Smooth muscle cell (in vitro differentiated cells): ENCODE data around the gene CTPS2. TPM values are rescaled to one million over a fixed set of nuclear protein-coding genes. Genes with fewer than 3 reads are reported as not detected.
A peak's percentile ranks its signal among the peaks of the same experiment; 100 is the strongest.
"Not testable (repeated sequence)": the region's sequence is repeated elsewhere in the genome, so short reads cannot be mapped to it uniquely, and the experiment has no call there.

Source experiments
- DNase-seq: peaks from one replicate; lab custom pipeline; 2025; ENCODE audit not compliant: unreplicated experiment; lab: John Stamatoyannopoulos, UW
- H2AFZ ChIP-seq: fragments of 200-600 bp; sonication (generic); 2 replicates; pipeline ENCODE4 v1.6.0; 2016; ENCODE audit warnings: antibody characterized with exemption, low read depth, mild to moderate bottlenecking
- H3F3A ChIP-seq: fragments of 200-600 bp; sonication (generic); 2 replicates; pipeline ENCODE4 v1.6.0; 2017; ENCODE audit warnings: antibody characterized with exemption, low read depth
- H3K27ac ChIP-seq: fragments of 200-600 bp; sonication (generic); 2 replicates; pipeline ENCODE4 v1.5.1; 2016; ENCODE audit warnings: low read depth, mild to moderate bottlenecking
- H3K27me3 ChIP-seq: fragments of 200-600 bp; sonication (generic); 2 replicates; pipeline ENCODE4 v1.6.1; 2016; ENCODE audit warnings: low read depth, mild to moderate bottlenecking
- H3K36me3 ChIP-seq: fragments of 200-600 bp; sonication (generic); 2 replicates; pipeline ENCODE4 v1.5.1; 2016; ENCODE audit warnings: low read depth
- H3K4me1 ChIP-seq: fragments of 200-600 bp; sonication (generic); 2 replicates; pipeline ENCODE4 v1.5.1; 2016; ENCODE audit warnings: low read depth
- H3K4me2 ChIP-seq: fragments of 200-600 bp; sonication (generic); 2 replicates; pipeline ENCODE4 v1.6.0; 2016; ENCODE audit warnings: mild to moderate bottlenecking
- H3K4me3 ChIP-seq: fragments of 200-600 bp; sonication (generic); 2 replicates; pipeline ENCODE4 v1.5.1; 2016; ENCODE audit warnings: mild to moderate bottlenecking
- H3K79me2 ChIP-seq: fragments of 200-600 bp; sonication (generic); 2 replicates; pipeline ENCODE4 v1.6.0; 2016; ENCODE audit warnings: low read depth, mild to moderate bottlenecking
- H3K9ac ChIP-seq: fragments of 200-600 bp; sonication (generic); 2 replicates; pipeline ENCODE4 v1.6.0; 2016; ENCODE audit warnings: low read depth
- H3K9me3 ChIP-seq: fragments of 200-600 bp; sonication (generic); replicated peaks from 2 replicates; pipeline ENCODE4 v1.5.1; 2016; ENCODE audit warnings: low read depth
- H4K20me1 ChIP-seq: fragments of 200-600 bp; sonication (generic); 2 replicates; pipeline ENCODE4 v1.6.0; 2016; ENCODE audit warnings: low read depth
- WGBS: methylation state at CpG from one replicate; pipeline ENCODE4 v1.1.7; 2016; ENCODE audit warnings: low lambda C conversion rate; 5-methylcytosine and 5-hydroxymethylcytosine counted together
- polyA plus RNA-seq: library from polyadenylated mRNA; unstranded; fragments of >200 nt; fragmentation: Nextera tagmentation; extraction: Ambion mirVana; gene quantifications from 2 replicates; pipeline ENCODE4 v1.2.1, GENCODE V29; 2016
- total RNA-seq: library from RNA; depleted of rRNA; stranded (reverse); fragments of >200 nt; gene quantifications from 2 replicates; pipeline ENCODE4 v1.2.3, GENCODE V29; 2014
- TF ChIP-seq, protein P1 (sequence below): fragments of 200-600 bp; sonication (generic); IDR thresholded peaks from 2 replicates; pipeline ENCODE4 v1.5.1; 2017; ENCODE audit warnings: borderline replicate concordance, mild to moderate bottlenecking, antibody characterized with exemption; ENCODE audit not compliant: insufficient read depth, poor library complexity, severe bottlenecking

The CTPS2 gene
- total and polyA plus RNA-seq, 2 experiments from 2014 or later = 19.4 to 37.1 TPM

DNA sequence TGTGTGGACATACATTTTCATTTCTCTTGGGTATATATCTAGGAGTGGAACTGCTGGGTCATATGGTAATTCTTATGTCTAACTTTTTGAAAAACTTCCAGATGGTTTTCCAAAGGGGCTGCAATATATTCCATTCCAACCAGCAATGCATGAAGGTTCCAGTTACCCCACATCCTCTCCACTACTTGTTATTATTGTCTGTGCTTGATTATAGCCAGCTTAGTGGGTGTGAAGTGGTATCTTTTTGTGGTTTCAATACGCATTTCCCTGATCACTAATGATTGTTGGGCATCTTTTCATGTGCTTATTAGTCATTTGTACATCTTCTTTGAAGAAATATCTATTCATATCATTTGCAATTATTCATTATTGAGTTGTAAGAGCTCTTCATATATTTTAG, 94.0 kb downstream of the CTPS2 start:
- Histone ChIP-seq H3K4me3 (no peak overlapping the region), H3K9ac (no peak overlapping the region), H3K27ac (no peak overlapping the region), H3K4me1 (no peaks in the 10 kb centered on the region), H3K4me2 (no peak overlapping the region), H3K79me2 (no peaks in the 10 kb centered on the region), H3F3A (no peaks in the 10 kb centered on the region), H3K9me3 (no peaks in the 10 kb centered on the region), H4K20me1 (no peaks in the 10 kb centered on the region), H2AFZ (no peak overlapping the region), H3K36me3 (peaks cover 18% of the 10 kb centered on the region), H3K27me3 (no peaks in the 10 kb centered on the region)
- no peak for DNase-seq
- 84% methylated on average over 1 of the region's 1 CpG for WGBS
- TF ChIP-seq, protein P1, sequence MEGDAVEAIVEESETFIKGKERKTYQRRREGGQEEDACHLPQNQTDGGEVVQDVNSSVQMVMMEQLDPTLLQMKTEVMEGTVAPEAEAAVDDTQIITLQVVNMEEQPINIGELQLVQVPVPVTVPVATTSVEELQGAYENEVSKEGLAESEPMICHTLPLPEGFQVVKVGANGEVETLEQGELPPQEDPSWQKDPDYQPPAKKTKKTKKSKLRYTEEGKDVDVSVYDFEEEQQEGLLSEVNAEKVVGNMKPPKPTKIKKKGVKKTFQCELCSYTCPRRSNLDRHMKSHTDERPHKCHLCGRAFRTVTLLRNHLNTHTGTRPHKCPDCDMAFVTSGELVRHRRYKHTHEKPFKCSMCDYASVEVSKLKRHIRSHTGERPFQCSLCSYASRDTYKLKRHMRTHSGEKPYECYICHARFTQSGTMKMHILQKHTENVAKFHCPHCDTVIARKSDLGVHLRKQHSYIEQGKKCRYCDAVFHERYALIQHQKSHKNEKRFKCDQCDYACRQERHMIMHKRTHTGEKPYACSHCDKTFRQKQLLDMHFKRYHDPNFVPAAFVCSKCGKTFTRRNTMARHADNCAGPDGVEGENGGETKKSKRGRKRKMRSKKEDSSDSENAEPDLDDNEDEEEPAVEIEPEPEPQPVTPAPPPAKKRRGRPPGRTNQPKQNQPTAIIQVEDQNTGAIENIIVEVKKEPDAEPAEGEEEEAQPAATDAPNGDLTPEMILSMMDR = no peak

DNA sequence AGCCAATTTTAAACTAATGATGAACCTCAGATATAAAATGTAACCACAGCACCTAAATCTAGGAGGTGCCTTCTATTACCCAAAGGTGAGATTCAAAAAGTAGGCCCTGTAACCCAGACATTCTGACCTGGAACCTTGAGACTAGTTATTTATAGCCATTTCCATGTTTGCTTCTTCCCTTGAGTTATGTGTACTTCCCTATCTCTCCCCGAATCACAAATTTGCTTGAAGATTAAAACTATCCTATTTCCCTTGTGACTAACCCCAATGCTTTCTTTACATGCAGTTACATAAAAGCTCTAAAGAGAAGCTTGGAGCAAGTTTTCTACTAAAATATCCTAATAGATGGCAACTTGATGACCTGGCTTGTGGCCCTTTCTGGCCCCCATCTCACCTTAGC, 95.1 kb downstream of the CTPS2 start:
- H3K9ac ChIP-seq = no peak overlapping the region
- H3K4me1 ChIP-seq = no peaks in the 10 kb centered on the region
- peaks cover 18% of the 10 kb centered on the region for H3K36me3 ChIP-seq
- no peak overlapping the region for H3K4me2 ChIP-seq
- no peak overlapping the region for H2AFZ ChIP-seq
- TF ChIP-seq, protein P1 = no peak
- no peaks in the 10 kb centered on the region for H4K20me1 ChIP-seq
- H3K9me3 ChIP-seq = no peaks in the 10 kb centered on the region
- H3K27ac ChIP-seq = no peak overlapping the region
- no peaks in the 10 kb centered on the region for H3K27me3 ChIP-seq
- H3F3A ChIP-seq = no peaks in the 10 kb centered on the region
- H3K79me2 ChIP-seq = no peaks in the 10 kb centered on the region
- 96% methylated on average over 1 of the region's 1 CpG for WGBS
- DNase-seq = no peak
- H3K4me3 ChIP-seq = no peak overlapping the region

DNA sequence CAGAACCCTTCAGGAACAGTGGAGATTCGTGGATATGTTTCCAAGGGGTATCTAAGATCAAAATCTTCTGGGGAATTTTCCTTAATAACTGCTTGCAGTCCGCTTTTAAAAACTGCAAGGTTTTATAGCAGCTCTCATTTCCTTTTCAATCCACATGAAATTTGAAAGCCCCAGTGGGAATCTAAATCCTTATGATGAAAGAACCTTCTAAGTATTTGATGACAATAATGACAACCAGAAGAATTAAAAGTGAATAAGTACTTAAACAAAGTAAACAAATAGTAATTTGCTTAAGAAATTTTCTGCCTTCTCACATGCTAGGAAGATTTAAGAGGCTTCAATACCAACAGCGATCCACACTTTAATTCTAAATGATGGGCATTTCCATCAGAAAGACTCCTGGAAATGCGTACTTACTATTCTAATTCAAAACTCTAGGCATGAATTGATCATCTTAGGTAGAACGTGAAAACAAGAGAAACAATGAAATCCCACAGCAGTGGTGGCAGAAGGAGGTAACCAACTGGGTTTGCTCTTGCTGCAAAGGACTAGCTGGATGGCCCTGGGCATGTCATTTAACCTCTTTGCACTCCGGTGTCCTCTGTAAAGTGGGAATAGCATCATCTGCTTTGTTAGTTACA, 100.1 kb downstream of the CTPS2 start:
- H3K9ac ChIP-seq = no peak overlapping the region
- no peak overlapping the region for H3K4me3 ChIP-seq
- no peak overlapping the region for H3K27ac ChIP-seq
- H3K27me3 ChIP-seq = no peaks in the 10 kb centered on the region
- no peaks in the 10 kb centered on the region for H3K9me3 ChIP-seq
- H2AFZ ChIP-seq = no peak overlapping the region
- TF ChIP-seq, protein P1 = no peak
- no peak for DNase-seq
- H3K36me3 ChIP-seq = peaks cover 10% of the 10 kb centered on the region
- no peak overlapping the region for H3K4me2 ChIP-seq
- no peaks in the 10 kb centered on the region for H3K79me2 ChIP-seq
- H3K4me1 ChIP-seq = no peaks in the 10 kb centered on the region
- H4K20me1 ChIP-seq = no peaks in the 10 kb centered on the region
- 70% methylated on average over 6 of the region's 6 CpGs for WGBS
- peaks cover 3% of the 10 kb centered on the region for H3F3A ChIP-seq

DNA sequence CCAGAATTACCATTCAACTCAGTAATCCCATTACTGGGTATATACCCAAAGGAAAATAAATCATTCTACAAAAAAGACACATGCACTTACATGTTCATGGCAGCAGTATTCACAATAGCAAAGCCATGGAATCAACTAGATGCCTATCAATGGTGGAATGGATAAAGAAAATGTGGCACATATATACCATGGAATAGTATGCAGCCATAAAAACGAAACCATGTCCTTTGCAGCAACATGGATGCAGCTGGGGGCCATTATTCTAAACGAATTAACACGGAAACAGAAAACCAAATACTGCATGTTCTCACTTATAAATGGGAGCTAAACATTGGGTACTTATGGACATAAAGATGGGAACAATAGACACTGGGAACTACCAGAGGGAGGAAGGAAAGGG, 101.8 kb downstream of the CTPS2 start:
- not testable (repeated sequence) for H3K27me3 ChIP-seq, H3K79me2 ChIP-seq, H3K36me3 ChIP-seq, H3K4me1 ChIP-seq, H2AFZ ChIP-seq, DNase-seq, H3K4me2 ChIP-seq, H3K4me3 ChIP-seq, H3F3A ChIP-seq, H3K9ac ChIP-seq, H4K20me1 ChIP-seq, H3K9me3 ChIP-seq
- 100% methylated on average over 3 of the region's 3 CpGs for WGBS
- H3K27ac ChIP-seq = peak overlapping the region; percentile 56
